Inferior parietal cortex (tissue), 1 donor: ENCODE measurements around the gene LMX1B.
"Not testable (repeated sequence)": the region's sequence is repeated elsewhere in the genome, so short reads cannot be mapped to it uniquely, and the experiment has no call there.

Experiments
- DNase-seq: peaks from one replicate; pipeline ENCODE4 v3.0.0-alpha.2; 2016; ENCODE audit errors: extremely low spot score

LMX1B gene

GRCh38 chr9:126695701-126696400 is 82.1 kb downstream of the LMX1B start:
- DNase-seq = no peak

GRCh38 chr9:126696401-126697145 is 82.8 kb downstream of the LMX1B start:
- no peak for DNase-seq

- no peak for DNase-seq
Observed at GRCh38 chr9:126697330-126697729, 83.6 kb downstream of the LMX1B start.

GRCh38 chr9:126698251-126698650 is 84.5 kb downstream of the LMX1B start:
- DNase-seq = no peak

GRCh38 chr9:126698756-126699155 is 85.0 kb downstream of the LMX1B start:
- DNase-seq = no peak

- DNase-seq = no peak
Observed at GRCh38 chr9:126699401-126699881, 85.7 kb downstream of the LMX1B start.

GRCh38 chr9:126700296-126700695 is 86.6 kb downstream of the LMX1B start:
- no peak for DNase-seq

GRCh38 chr9:126700903-126701812 is 87.4 kb downstream of the LMX1B start:
- no peak for DNase-seq

GRCh38 chr9:126701813-126702140 is 88.0 kb downstream of the LMX1B start:
- no peak for DNase-seq

- no peak for DNase-seq
Observed at GRCh38 chr9:126702151-126703001, 88.6 kb downstream of the LMX1B start.

GRCh38 chr9:126703002-126703865 is 89.5 kb downstream of the LMX1B start:
- no peak for DNase-seq

GRCh38 chr9:126703866-126704156 is 90.1 kb downstream of the LMX1B start:
- DNase-seq = no peak

- peak; percentile 58 for DNase-seq
Observed at GRCh38 chr9:126704157-126704891, 90.6 kb downstream of the LMX1B start.

GRCh38 chr9:126704892-126705766 is 91.4 kb downstream of the LMX1B start:
- peak; percentile 79 for DNase-seq

GRCh38 chr9:126705767-126706697 is 92.3 kb downstream of the LMX1B start:
- no peak for DNase-seq

GRCh38 chr9:126706698-126707053 is 92.9 kb downstream of the LMX1B start:
- no peak for DNase-seq

GRCh38 chr9:126707083-126707482 is 93.4 kb downstream of the LMX1B start:
- DNase-seq = no peak

- DNase-seq = not testable (repeated sequence)
Observed at GRCh38 chr9:126707712-126708111, 94.0 kb downstream of the LMX1B start.
